ENCODE results near the gene HNRNPA2B1.

DNA sequence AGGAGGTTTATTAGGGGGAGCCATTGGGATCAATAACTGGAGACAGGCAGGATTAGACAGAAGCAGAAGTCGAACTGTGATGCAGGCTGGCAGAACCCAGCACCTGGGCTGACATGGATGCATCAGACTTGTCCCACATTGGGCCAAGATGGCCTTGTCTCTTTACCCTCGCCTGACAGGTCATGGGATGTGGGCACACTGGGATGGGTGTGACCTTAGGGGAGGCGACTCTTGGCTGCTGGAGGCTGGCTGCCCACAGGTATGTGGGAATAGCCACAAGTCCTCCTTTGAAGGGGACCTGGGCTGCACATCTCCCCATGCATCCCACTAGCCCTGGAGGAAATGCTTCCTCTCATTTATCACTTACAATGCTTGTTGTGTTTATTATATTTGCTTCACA is 31.3 kb downstream of the HNRNPA2B1 start:
- TF ChIP-seq, protein P1, sequence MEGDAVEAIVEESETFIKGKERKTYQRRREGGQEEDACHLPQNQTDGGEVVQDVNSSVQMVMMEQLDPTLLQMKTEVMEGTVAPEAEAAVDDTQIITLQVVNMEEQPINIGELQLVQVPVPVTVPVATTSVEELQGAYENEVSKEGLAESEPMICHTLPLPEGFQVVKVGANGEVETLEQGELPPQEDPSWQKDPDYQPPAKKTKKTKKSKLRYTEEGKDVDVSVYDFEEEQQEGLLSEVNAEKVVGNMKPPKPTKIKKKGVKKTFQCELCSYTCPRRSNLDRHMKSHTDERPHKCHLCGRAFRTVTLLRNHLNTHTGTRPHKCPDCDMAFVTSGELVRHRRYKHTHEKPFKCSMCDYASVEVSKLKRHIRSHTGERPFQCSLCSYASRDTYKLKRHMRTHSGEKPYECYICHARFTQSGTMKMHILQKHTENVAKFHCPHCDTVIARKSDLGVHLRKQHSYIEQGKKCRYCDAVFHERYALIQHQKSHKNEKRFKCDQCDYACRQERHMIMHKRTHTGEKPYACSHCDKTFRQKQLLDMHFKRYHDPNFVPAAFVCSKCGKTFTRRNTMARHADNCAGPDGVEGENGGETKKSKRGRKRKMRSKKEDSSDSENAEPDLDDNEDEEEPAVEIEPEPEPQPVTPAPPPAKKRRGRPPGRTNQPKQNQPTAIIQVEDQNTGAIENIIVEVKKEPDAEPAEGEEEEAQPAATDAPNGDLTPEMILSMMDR (IDR thresholded peaks at IDR 0.05), result no peak
- TF ChIP-seq POLR2A (IDR thresholded peaks at IDR 0.05) (no peak), POLR2AphosphoS5 (IDR thresholded peaks at IDR 0.05) (no peak)

All from upper lobe of left lung (tissue), 4 donors.